Skin of body (tissue), 2 donors: ENCODE data around the gene SIRT7. TPM values are rescaled to one million over a fixed set of nuclear protein-coding genes. Genes with fewer than 3 reads are reported as not detected.

ENCODE experiments used
- DNase-seq: peaks from one replicate; lab custom pipeline; 2025; lab: John Stamatoyannopoulos, UW
- total RNA-seq: library from RNA; depleted of rRNA; stranded (reverse); fragments of >200 nt; gene quantifications from one replicate; pipeline ENCODE4 v1.2.3, GENCODE V29; 2014

The SIRT7 gene
- total RNA-seq, 1 donor from 2014 or later: 12.6 TPM

GRCh38 chr17:81905993-81906392 lies 12.0 kb downstream of the SIRT7 start:
- DNase-seq: no peak

- DNase-seq: no peak
Observed at GRCh38 chr17:81905424-81905875, 12.5 kb downstream of the SIRT7 start.

- DNase-seq: no peak
Observed at GRCh38 chr17:81904600-81905423, 13.2 kb downstream of the SIRT7 start.

- DNase-seq: no peak
Observed at GRCh38 chr17:81903896-81904599, 13.9 kb downstream of the SIRT7 start.

GRCh38 chr17:81903415-81903831 lies 14.6 kb downstream of the SIRT7 start:
- DNase-seq: no peak

- no peak for DNase-seq
Observed at GRCh38 chr17:81902653-81903414, 15.1 kb downstream of the SIRT7 start.

GRCh38 chr17:81902023-81902652 lies 15.8 kb downstream of the SIRT7 start, which contains the start of gene NPB:
Gene NPB, plus strand, starts transcription at chr17:81902238. Its CDS starts 40 bp downstream, at chr17:81902278.
- DNase-seq: no peak

- no peak for DNase-seq
Observed at GRCh38 chr17:81901167-81902022, 16.6 kb downstream of the SIRT7 start.

- no peak for DNase-seq
Observed at GRCh38 chr17:81900181-81900820, 17.7 kb downstream of the SIRT7 start.

- no peak for DNase-seq
Observed at GRCh38 chr17:81899514-81900166, 18.3 kb downstream of the SIRT7 start.

GRCh38 chr17:81898885-81899284 lies 19.1 kb downstream of the SIRT7 start:
- no peak for DNase-seq

- no peak for DNase-seq
Observed at GRCh38 chr17:81898029-81898866, 19.7 kb downstream of the SIRT7 start.

GRCh38 chr17:81895400-81895799 lies 22.6 kb downstream of the SIRT7 start:
- no peak for DNase-seq

GRCh38 chr17:81891303-81891552 lies 26.7 kb downstream of the SIRT7 start:
- DNase-seq: no peak

GRCh38 chr17:81890447-81891302 lies 27.3 kb downstream of the SIRT7 start:
- no peak for DNase-seq

- no peak for DNase-seq
Observed at GRCh38 chr17:81889602-81890001, 28.4 kb downstream of the SIRT7 start.

GRCh38 chr17:81888988-81889595 lies 28.9 kb downstream of the SIRT7 start:
- no peak for DNase-seq
